ENCODE measurements around the gene ATP6V1B1. TPM values are rescaled to one million over a fixed set of nuclear protein-coding genes. Genes with fewer than 3 reads are reported as not detected.

Gene ATP6V1B1
- total RNA-seq, 2 donors from 2014 or later = not detected

- Histone ChIP-seq H3K36me3 (ENCODE audit: control insufficient read depth, insufficient read depth, low read length) (peaks cover 36% of the 10 kb centered on the region), H3K4me3 (ENCODE audit: low read length) (no peak overlapping the region), H3K27me3 (ENCODE audit: control insufficient read depth, insufficient read depth, low read length, poor library complexity, severe bottlenecking) (no peaks in the 10 kb centered on the region), H3K9ac (ENCODE audit: extremely low read depth, low read length, poor library complexity, severe bottlenecking) (no peak overlapping the region), H3K9me3 (ENCODE audit: control insufficient read depth, low read length) (no peaks in the 10 kb centered on the region), H3K4me1 (ENCODE audit: control insufficient read depth, insufficient read depth, low read length) (peaks cover 3% of the 10 kb centered on the region), H3K27ac (ENCODE audit: low read depth, low read length) (no peak overlapping the region)
- Mint-ChIP-seq H3K9me3 (no peaks in the 10 kb centered on the region), H3K36me3 (ENCODE audit: low read depth) (peaks cover 37% of the 10 kb centered on the region), H3K27me3 (ENCODE audit: insufficient read depth) (no peaks in the 10 kb centered on the region), H3K4me1 (peaks cover 9% of the 10 kb centered on the region), H3K4me3 (no peak overlapping the region), H3K27ac (no peak overlapping the region)
- no peak for TF ChIP-seq CTCF (conservative IDR thresholded peaks at IDR 0.05)
- peak; percentile 19 for DNase-seq
- WGBS, 2 experiments (ENCODE audit: insufficient coverage in 1 of 2, insufficient read length in 1 of 2) = 93 to 96% methylated on average over 5 of the region's 5 CpGs
These were observed 55.4 kb downstream of the ATP6V1B1 start for GRCh38 chr2:70991142-70991541.

- Histone ChIP-seq H3K9ac (ENCODE audit: extremely low read depth, low read length, poor library complexity, severe bottlenecking) (no peak overlapping the region), H3K4me3 (ENCODE audit: low read length) (no peak overlapping the region), H3K27me3 (ENCODE audit: control insufficient read depth, insufficient read depth, low read length, poor library complexity, severe bottlenecking) (no peaks in the 10 kb centered on the region), H3K27ac (ENCODE audit: low read depth, low read length) (no peak overlapping the region), H3K9me3 (ENCODE audit: control insufficient read depth, low read length) (no peaks in the 10 kb centered on the region), H3K4me1 (ENCODE audit: control insufficient read depth, insufficient read depth, low read length) (peaks cover 3% of the 10 kb centered on the region), H3K36me3 (ENCODE audit: control insufficient read depth, insufficient read depth, low read length) (peaks cover 30% of the 10 kb centered on the region)
- Mint-ChIP-seq H3K27ac (no peak overlapping the region), H3K4me3 (no peak overlapping the region), H3K4me1 (peaks cover 9% of the 10 kb centered on the region), H3K27me3 (ENCODE audit: insufficient read depth) (no peaks in the 10 kb centered on the region), H3K9me3 (no peaks in the 10 kb centered on the region), H3K36me3 (ENCODE audit: low read depth) (peaks cover 31% of the 10 kb centered on the region)
- DNase-seq = no peak
- WGBS, 2 experiments (ENCODE audit: insufficient coverage in 1 of 2, insufficient read length in 1 of 2) = 94 to 98% methylated on average over 9 of the region's 9 CpGs
- TF ChIP-seq CTCF (conservative IDR thresholded peaks at IDR 0.05) = no peak
These were observed 56.0 kb downstream of the ATP6V1B1 start for GRCh38 chr2:70991742-70992141.

GRCh38 chr2:70992945-70993853, 57.5 kb downstream of the ATP6V1B1 start:
- H3K27me3 Mint-ChIP-seq (ENCODE audit: insufficient read depth) = no peaks in the 10 kb centered on the region
- Histone ChIP-seq H3K9me3 (ENCODE audit: control insufficient read depth, low read length) (no peaks in the 10 kb centered on the region), H3K4me1 (ENCODE audit: control insufficient read depth, insufficient read depth, low read length) (peaks cover 3% of the 10 kb centered on the region), H3K9ac (ENCODE audit: extremely low read depth, low read length, poor library complexity, severe bottlenecking) (no peak overlapping the region), H3K36me3 (ENCODE audit: control insufficient read depth, insufficient read depth, low read length) (peaks cover 25% of the 10 kb centered on the region), H3K27ac (ENCODE audit: low read depth, low read length) (no peak overlapping the region), H3K27me3 (ENCODE audit: control insufficient read depth, insufficient read depth, low read length, poor library complexity, severe bottlenecking) (peaks cover 2% of the 10 kb centered on the region), H3K4me3 (ENCODE audit: low read length) (peak overlapping the region; percentile 83)
- peaks cover 21% of the 10 kb centered on the region for H3K36me3 Mint-ChIP-seq (ENCODE audit: low read depth)
- H3K9me3 Mint-ChIP-seq = no peaks in the 10 kb centered on the region
- H3K4me1 Mint-ChIP-seq = peaks cover 9% of the 10 kb centered on the region
- peak; percentile 29 for DNase-seq
- 96% methylated on average over 11 to 12 of the region's 12 CpGs for WGBS, 2 experiments (ENCODE audit: insufficient coverage in 1 of 2, insufficient read length in 1 of 2)
- peak overlapping the region; percentile 90 for H3K4me3 Mint-ChIP-seq
- H3K27ac Mint-ChIP-seq = no peak overlapping the region
- no peak for TF ChIP-seq CTCF (conservative IDR thresholded peaks at IDR 0.05)
